ENCODE measurements around the gene TEAD4.

GRCh38 chr12:3038166-3038565 lies 79.0 kb downstream of the TEAD4 start:
- TF ChIP-seq, protein P1, sequence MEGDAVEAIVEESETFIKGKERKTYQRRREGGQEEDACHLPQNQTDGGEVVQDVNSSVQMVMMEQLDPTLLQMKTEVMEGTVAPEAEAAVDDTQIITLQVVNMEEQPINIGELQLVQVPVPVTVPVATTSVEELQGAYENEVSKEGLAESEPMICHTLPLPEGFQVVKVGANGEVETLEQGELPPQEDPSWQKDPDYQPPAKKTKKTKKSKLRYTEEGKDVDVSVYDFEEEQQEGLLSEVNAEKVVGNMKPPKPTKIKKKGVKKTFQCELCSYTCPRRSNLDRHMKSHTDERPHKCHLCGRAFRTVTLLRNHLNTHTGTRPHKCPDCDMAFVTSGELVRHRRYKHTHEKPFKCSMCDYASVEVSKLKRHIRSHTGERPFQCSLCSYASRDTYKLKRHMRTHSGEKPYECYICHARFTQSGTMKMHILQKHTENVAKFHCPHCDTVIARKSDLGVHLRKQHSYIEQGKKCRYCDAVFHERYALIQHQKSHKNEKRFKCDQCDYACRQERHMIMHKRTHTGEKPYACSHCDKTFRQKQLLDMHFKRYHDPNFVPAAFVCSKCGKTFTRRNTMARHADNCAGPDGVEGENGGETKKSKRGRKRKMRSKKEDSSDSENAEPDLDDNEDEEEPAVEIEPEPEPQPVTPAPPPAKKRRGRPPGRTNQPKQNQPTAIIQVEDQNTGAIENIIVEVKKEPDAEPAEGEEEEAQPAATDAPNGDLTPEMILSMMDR (IDR thresholded peaks at IDR 0.05) = no peak
- no peak for TF ChIP-seq ZFX (IDR thresholded peaks at IDR 0.05; ENCODE audit: borderline replicate concordance)

Measured in 22Rv1 (cell line).